ENCODE measurements around the gene HAPSTR1.

HAPSTR1 gene

GRCh38 chr16:9061358-9061813, 30.1 kb upstream of the HAPSTR1 start:
- Histone ChIP-seq H3K27me3 (ENCODE audit: insufficient read depth, poor library complexity, severe bottlenecking) (no peaks in the 10 kb centered on the region), H3K27ac (replicated peaks) (no peak overlapping the region), H3K4me3 (replicated peaks; ENCODE audit: insufficient read depth, low read length) (no peak overlapping the region)
- peak; percentile 54 to 60 for DNase-seq (ENCODE audit: low read depth in 1 of 2, low spot score in 1 of 2)
- TF ChIP-seq POLR2AphosphoS5 (IDR thresholded peaks at IDR 0.05; ENCODE audit: low read depth) (no peak), GABPA (IDR thresholded peaks at IDR 0.05; ENCODE audit: low read depth) (no peak), SPI1 (IDR thresholded peaks at IDR 0.05; ENCODE audit: borderline replicate concordance, low read depth) (no peak)
- TF ChIP-seq, protein P1, sequence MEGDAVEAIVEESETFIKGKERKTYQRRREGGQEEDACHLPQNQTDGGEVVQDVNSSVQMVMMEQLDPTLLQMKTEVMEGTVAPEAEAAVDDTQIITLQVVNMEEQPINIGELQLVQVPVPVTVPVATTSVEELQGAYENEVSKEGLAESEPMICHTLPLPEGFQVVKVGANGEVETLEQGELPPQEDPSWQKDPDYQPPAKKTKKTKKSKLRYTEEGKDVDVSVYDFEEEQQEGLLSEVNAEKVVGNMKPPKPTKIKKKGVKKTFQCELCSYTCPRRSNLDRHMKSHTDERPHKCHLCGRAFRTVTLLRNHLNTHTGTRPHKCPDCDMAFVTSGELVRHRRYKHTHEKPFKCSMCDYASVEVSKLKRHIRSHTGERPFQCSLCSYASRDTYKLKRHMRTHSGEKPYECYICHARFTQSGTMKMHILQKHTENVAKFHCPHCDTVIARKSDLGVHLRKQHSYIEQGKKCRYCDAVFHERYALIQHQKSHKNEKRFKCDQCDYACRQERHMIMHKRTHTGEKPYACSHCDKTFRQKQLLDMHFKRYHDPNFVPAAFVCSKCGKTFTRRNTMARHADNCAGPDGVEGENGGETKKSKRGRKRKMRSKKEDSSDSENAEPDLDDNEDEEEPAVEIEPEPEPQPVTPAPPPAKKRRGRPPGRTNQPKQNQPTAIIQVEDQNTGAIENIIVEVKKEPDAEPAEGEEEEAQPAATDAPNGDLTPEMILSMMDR (IDR thresholded peaks at IDR 0.05; ENCODE audit: insufficient read depth, low read length) = no peak
- TF ChIP-seq, protein P2, sequence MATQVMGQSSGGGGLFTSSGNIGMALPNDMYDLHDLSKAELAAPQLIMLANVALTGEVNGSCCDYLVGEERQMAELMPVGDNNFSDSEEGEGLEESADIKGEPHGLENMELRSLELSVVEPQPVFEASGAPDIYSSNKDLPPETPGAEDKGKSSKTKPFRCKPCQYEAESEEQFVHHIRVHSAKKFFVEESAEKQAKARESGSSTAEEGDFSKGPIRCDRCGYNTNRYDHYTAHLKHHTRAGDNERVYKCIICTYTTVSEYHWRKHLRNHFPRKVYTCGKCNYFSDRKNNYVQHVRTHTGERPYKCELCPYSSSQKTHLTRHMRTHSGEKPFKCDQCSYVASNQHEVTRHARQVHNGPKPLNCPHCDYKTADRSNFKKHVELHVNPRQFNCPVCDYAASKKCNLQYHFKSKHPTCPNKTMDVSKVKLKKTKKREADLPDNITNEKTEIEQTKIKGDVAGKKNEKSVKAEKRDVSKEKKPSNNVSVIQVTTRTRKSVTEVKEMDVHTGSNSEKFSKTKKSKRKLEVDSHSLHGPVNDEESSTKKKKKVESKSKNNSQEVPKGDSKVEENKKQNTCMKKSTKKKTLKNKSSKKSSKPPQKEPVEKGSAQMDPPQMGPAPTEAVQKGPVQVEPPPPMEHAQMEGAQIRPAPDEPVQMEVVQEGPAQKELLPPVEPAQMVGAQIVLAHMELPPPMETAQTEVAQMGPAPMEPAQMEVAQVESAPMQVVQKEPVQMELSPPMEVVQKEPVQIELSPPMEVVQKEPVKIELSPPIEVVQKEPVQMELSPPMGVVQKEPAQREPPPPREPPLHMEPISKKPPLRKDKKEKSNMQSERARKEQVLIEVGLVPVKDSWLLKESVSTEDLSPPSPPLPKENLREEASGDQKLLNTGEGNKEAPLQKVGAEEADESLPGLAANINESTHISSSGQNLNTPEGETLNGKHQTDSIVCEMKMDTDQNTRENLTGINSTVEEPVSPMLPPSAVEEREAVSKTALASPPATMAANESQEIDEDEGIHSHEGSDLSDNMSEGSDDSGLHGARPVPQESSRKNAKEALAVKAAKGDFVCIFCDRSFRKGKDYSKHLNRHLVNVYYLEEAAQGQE (IDR thresholded peaks at IDR 0.05; ENCODE audit: insufficient replicate concordance, low read depth) = no peak

GRCh38 chr16:9062301-9062700, 29.1 kb upstream of the HAPSTR1 start:
- no peak for DNase-seq (ENCODE audit: low read depth in 1 of 2, low spot score in 1 of 2)
- no peaks in the 10 kb centered on the region for H3K27me3 ChIP-seq (ENCODE audit: insufficient read depth, poor library complexity, severe bottlenecking)
- H3K4me3 ChIP-seq (replicated peaks; ENCODE audit: insufficient read depth, low read length) = no peak overlapping the region
- no peak for TF ChIP-seq SPI1 (IDR thresholded peaks at IDR 0.05; ENCODE audit: borderline replicate concordance, low read depth)
- TF ChIP-seq, protein P1 (IDR thresholded peaks at IDR 0.05; ENCODE audit: insufficient read depth, low read length) = no peak
- no peak for TF ChIP-seq POLR2AphosphoS5 (IDR thresholded peaks at IDR 0.05; ENCODE audit: low read depth)
- no peak for TF ChIP-seq GABPA (IDR thresholded peaks at IDR 0.05; ENCODE audit: low read depth)
- H3K27ac ChIP-seq (replicated peaks) = no peak overlapping the region

GRCh38 chr16:9065077-9065476, 26.4 kb upstream of the HAPSTR1 start:
- H3K27me3 ChIP-seq (ENCODE audit: insufficient read depth, poor library complexity, severe bottlenecking) = no peaks in the 10 kb centered on the region

More at GRCh38 chr16:9065077-9065476, 26.4 kb upstream of the HAPSTR1 start:
- no peak overlapping the region for H3K27ac ChIP-seq (replicated peaks)
- DNase-seq (ENCODE audit: low read depth in 1 of 2, low spot score in 1 of 2) = no peak
- no peak overlapping the region for H3K4me3 ChIP-seq (replicated peaks; ENCODE audit: insufficient read depth, low read length)
- no peak for TF ChIP-seq SPI1 (IDR thresholded peaks at IDR 0.05; ENCODE audit: borderline replicate concordance, low read depth)
- TF ChIP-seq GABPA (IDR thresholded peaks at IDR 0.05; ENCODE audit: low read depth) = no peak
- TF ChIP-seq, protein P1 (IDR thresholded peaks at IDR 0.05; ENCODE audit: insufficient read depth, low read length) = no peak
- TF ChIP-seq, protein P2 (IDR thresholded peaks at IDR 0.05; ENCODE audit: insufficient replicate concordance, low read depth) = no peak
- TF ChIP-seq POLR2AphosphoS5 (IDR thresholded peaks at IDR 0.05; ENCODE audit: low read depth) = no peak

All from HL-60 (cell line).